CD4-positive, CD25-positive, alpha-beta regulatory T cell (primary cell): ENCODE results near the gene RRP15. TPM values are rescaled to one million over a fixed set of nuclear protein-coding genes. Genes with fewer than 3 reads are reported as not detected.

ENCODE experiments used
- ATAC-seq, 2 donors: fragments of 150-1000 bp; cut with Tn5 transposase; one replicate each; pipeline ENCODE4 v1.10.0; 2021; ENCODE audit warnings: low read depth in 2 of 2, moderate number of reproducible peaks in 2 of 2, moderate library complexity in 1 of 2
- DNase-seq, 3 donors: peaks; one replicate each; pipeline versions ENCODE4 v3.0.0 to v3.0.0-alpha.2; 2012 to 2022; ENCODE audit warnings: mixed read lengths in 1 of 3
- H3K27ac ChIP-seq: one replicate; pipeline ENCODE4 v1.7.0; 2013; ENCODE audit warnings: mild to moderate bottlenecking, low read length; ENCODE audit not compliant: insufficient read depth, poor library complexity, severe bottlenecking
- H3K27me3 ChIP-seq: one replicate; pipeline ENCODE4 v1.7.0; 2013; ENCODE audit warnings: low read length; ENCODE audit not compliant: control insufficient read depth, insufficient read depth
- H3K36me3 ChIP-seq: one replicate; pipeline ENCODE4 v1.7.0; 2013; ENCODE audit warnings: mild to moderate bottlenecking, low read length, moderate library complexity; ENCODE audit not compliant: control insufficient read depth, insufficient read depth
- H3K4me1 ChIP-seq: 2 replicates; pipeline ENCODE4 v1.7.0; 2013; ENCODE audit warnings: mild to moderate bottlenecking, low read length; ENCODE audit not compliant: insufficient read depth, control insufficient read depth, poor library complexity, severe bottlenecking
- H3K4me3 ChIP-seq: one replicate; pipeline ENCODE4 v1.7.0; 2013; ENCODE audit warnings: low read depth, mild to moderate bottlenecking, low read length, moderate library complexity
- H3K9me3 ChIP-seq, 2 experiments: 1 replicate in 1 of 2; 2 replicates in 1 of 2; pipeline ENCODE4 v1.7.0; 2013; ENCODE audit warnings: low read length in 2 of 2, mild to moderate bottlenecking in 1 of 2, moderate library complexity in 1 of 2; ENCODE audit not compliant: control insufficient read depth in 2 of 2
- H3K27ac Mint-ChIP-seq, 3 donors: one replicate each; pipeline ENCODE4 v1.8.0; 2020 to 2022; ENCODE audit warnings: mild to moderate bottlenecking in 3 of 3, mixed read lengths in 3 of 3, moderate library complexity in 2 of 3
- H3K27me3 Mint-ChIP-seq: one replicate; pipeline ENCODE4 v1.8.0; 2022; ENCODE audit warnings: mild to moderate bottlenecking, mixed read lengths
- H3K36me3 Mint-ChIP-seq: one replicate; pipeline ENCODE4 v1.8.0; 2020; ENCODE audit warnings: mixed read lengths
- H3K4me1 Mint-ChIP-seq, 4 donors: one replicate each; pipeline ENCODE4 v1.8.0; 2020 to 2022; ENCODE audit warnings: mixed read lengths in 4 of 4, mild to moderate bottlenecking in 1 of 4
- H3K4me3 Mint-ChIP-seq, 4 donors: one replicate each; pipeline ENCODE4 v1.8.0; 2020 to 2022; ENCODE audit warnings: mild to moderate bottlenecking in 4 of 4, mixed read lengths in 4 of 4, moderate library complexity in 3 of 4
- H3K9me3 Mint-ChIP-seq, 7 donors: one replicate each; pipeline ENCODE4 v1.8.0; 2020 to 2022; ENCODE audit warnings: mixed read lengths in 7 of 7, mild to moderate bottlenecking in 3 of 7, moderate library complexity in 2 of 7
- polyA plus RNA-seq, 4 donors: library from polyadenylated mRNA; unstranded; fragments of 300-500 nt; fragmentation: Illumina TruSeq; gene quantifications; one replicate each; pipeline ENCODE4 v1.2.3, GENCODE V29; 2021
- total RNA-seq: library from RNA; stranded (reverse); gene quantifications from one replicate; pipeline ENCODE4 v1.2.3, GENCODE V29; 2022

The RRP15 gene
- total and polyA plus RNA-seq, 5 donors from 2014 or later, result 9.2 to 22.8 (median 13.1) TPM

GRCh38 chr1:218324226-218324580 is 39.1 kb downstream of the RRP15 start:
- no peaks in the 10 kb centered on the region for H3K27me3 ChIP-seq
- H3K36me3 ChIP-seq, result peaks cover 10% of the 10 kb centered on the region
- Mint-ChIP-seq H3K4me3 (no peak overlapping the region), H3K27me3 (no peaks in the 10 kb centered on the region), H3K4me1 (peaks cover 0 to 3% (median 0%) of the 10 kb centered on the region in 4 donors), H3K27ac (no peak overlapping the region), H3K9me3 (peaks cover 0 to 4% (median 0%) of the 10 kb centered on the region in 7 donors), H3K36me3 (peaks cover 28% of the 10 kb centered on the region)
- H3K9me3 ChIP-seq, result no peaks in the 10 kb centered on the region
- H3K27ac ChIP-seq, result no peak overlapping the region
- H3K4me1 ChIP-seq, result no peaks in the 10 kb centered on the region
- no peak overlapping the region for H3K4me3 ChIP-seq
- no peak for ATAC-seq
- DNase-seq, result no peak

- H3K9me3 Mint-ChIP-seq, result no peaks in the 10 kb centered on the region
- no peaks in the 10 kb centered on the region for H3K4me1 ChIP-seq
- peaks cover 0 to 3% (median 0%) of the 10 kb centered on the region in 4 donors for H3K4me1 Mint-ChIP-seq
- no peaks in the 10 kb centered on the region for H3K27me3 ChIP-seq
- no peak overlapping the region for H3K27ac ChIP-seq
- peaks cover 7% of the 10 kb centered on the region for H3K36me3 ChIP-seq
- H3K27me3 Mint-ChIP-seq, result no peaks in the 10 kb centered on the region
- H3K36me3 Mint-ChIP-seq, result peaks cover 26% of the 10 kb centered on the region
- H3K4me3 Mint-ChIP-seq, result no peak overlapping the region
- H3K4me3 ChIP-seq, result no peak overlapping the region
- no peaks in the 10 kb centered on the region for H3K9me3 ChIP-seq
- DNase-seq, result no peak
- ATAC-seq, result no peak
- peak overlapping the region in 1 of 3 donors; percentile 70 for H3K27ac Mint-ChIP-seq
These were observed 43.7 kb downstream of the RRP15 start for GRCh38 chr1:218328769-218329168.

GRCh38 chr1:218330043-218330623 is 45.0 kb downstream of the RRP15 start:
- no peak overlapping the region for H3K4me3 Mint-ChIP-seq
- Histone ChIP-seq H3K9me3 (no peaks in the 10 kb centered on the region), H3K4me1 (no peaks in the 10 kb centered on the region), H3K27me3 (no peaks in the 10 kb centered on the region), H3K4me3 (no peak overlapping the region), H3K27ac (no peak overlapping the region), H3K36me3 (peaks cover 6% of the 10 kb centered on the region)
- H3K4me1 Mint-ChIP-seq, result no peaks in the 10 kb centered on the region
- peak; percentile 45 to 56 for ATAC-seq
- no peaks in the 10 kb centered on the region for H3K27me3 Mint-ChIP-seq
- peak in 2 of 3 donors; percentile 40 to 56 for DNase-seq
- H3K27ac Mint-ChIP-seq, result no peak overlapping the region
- peaks cover 22% of the 10 kb centered on the region for H3K36me3 Mint-ChIP-seq
- no peaks in the 10 kb centered on the region for H3K9me3 Mint-ChIP-seq

GRCh38 chr1:218332416-218332815 is 47.3 kb downstream of the RRP15 start:
- no peaks in the 10 kb centered on the region for H3K4me1 ChIP-seq
- ATAC-seq, result no peak
- H3K27me3 ChIP-seq, result no peaks in the 10 kb centered on the region
- Mint-ChIP-seq H3K9me3 (no peaks in the 10 kb centered on the region), H3K4me3 (no peak overlapping the region), H3K27ac (no peak overlapping the region), H3K4me1 (no peaks in the 10 kb centered on the region), H3K27me3 (no peaks in the 10 kb centered on the region), H3K36me3 (peaks cover 21% of the 10 kb centered on the region)
- no peaks in the 10 kb centered on the region for H3K9me3 ChIP-seq
- no peak overlapping the region for H3K27ac ChIP-seq
- DNase-seq, result no peak
- peaks cover 6% of the 10 kb centered on the region for H3K36me3 ChIP-seq
- no peak overlapping the region for H3K4me3 ChIP-seq

GRCh38 chr1:218336328-218336727 is 51.2 kb downstream of the RRP15 start:
- H3K9me3 ChIP-seq, result no peaks in the 10 kb centered on the region
- Mint-ChIP-seq H3K4me1 (peaks cover 0 to 6% (median 0%) of the 10 kb centered on the region in 4 donors), H3K27me3 (no peaks in the 10 kb centered on the region), H3K36me3 (peaks cover 26% of the 10 kb centered on the region), H3K4me3 (no peak overlapping the region), H3K9me3 (no peaks in the 10 kb centered on the region), H3K27ac (no peak overlapping the region)
- peaks cover 3% of the 10 kb centered on the region for H3K36me3 ChIP-seq
- H3K4me1 ChIP-seq, result no peaks in the 10 kb centered on the region
- DNase-seq (no peak), ATAC-seq (no peak)
- no peak overlapping the region for H3K27ac ChIP-seq
- no peaks in the 10 kb centered on the region for H3K27me3 ChIP-seq
- H3K4me3 ChIP-seq, result no peak overlapping the region

GRCh38 chr1:218339267-218339831 is 54.3 kb downstream of the RRP15 start:
- ATAC-seq (no peak), DNase-seq (peak in 1 of 3 donors; percentile 44)
- no peak overlapping the region for H3K4me3 Mint-ChIP-seq
- H3K9me3 Mint-ChIP-seq, result no peaks in the 10 kb centered on the region
- peaks cover 15% of the 10 kb centered on the region for H3K27me3 Mint-ChIP-seq
- Histone ChIP-seq H3K4me3 (no peak overlapping the region), H3K27ac (no peak overlapping the region), H3K9me3 (no peaks in the 10 kb centered on the region), H3K4me1 (no peaks in the 10 kb centered on the region), H3K27me3 (peaks cover 2% of the 10 kb centered on the region), H3K36me3 (no peaks in the 10 kb centered on the region)
- peaks cover 0 to 6% (median 0%) of the 10 kb centered on the region in 4 donors for H3K4me1 Mint-ChIP-seq
- peaks cover 25% of the 10 kb centered on the region for H3K36me3 Mint-ChIP-seq
- H3K27ac Mint-ChIP-seq, result no peak overlapping the region

- Mint-ChIP-seq H3K4me1 (peaks cover 0 to 6% (median 4%) of the 10 kb centered on the region in 4 donors), H3K27ac (no peak overlapping the region), H3K36me3 (peaks cover 15% of the 10 kb centered on the region), H3K4me3 (no peak overlapping the region), H3K27me3 (peaks cover 18% of the 10 kb centered on the region), H3K9me3 (peaks cover 0 to 2% (median 0%) of the 10 kb centered on the region in 7 donors)
- Histone ChIP-seq H3K27ac (no peak overlapping the region), H3K9me3 (no peaks in the 10 kb centered on the region), H3K36me3 (no peaks in the 10 kb centered on the region), H3K4me3 (no peak overlapping the region), H3K4me1 (peaks cover 14% of the 10 kb centered on the region), H3K27me3 (peaks cover 7% of the 10 kb centered on the region)
- DNase-seq (no peak), ATAC-seq (no peak)
These were observed 56.2 kb downstream of the RRP15 start for GRCh38 chr1:218341325-218341724.

GRCh38 chr1:218342091-218342490 is 57.0 kb downstream of the RRP15 start:
- H3K27ac ChIP-seq, result no peak overlapping the region
- Mint-ChIP-seq H3K9me3 (peaks cover 0 to 5% (median 0%) of the 10 kb centered on the region in 7 donors), H3K27ac (no peak overlapping the region), H3K36me3 (peaks cover 14% of the 10 kb centered on the region), H3K27me3 (peaks cover 26% of the 10 kb centered on the region), H3K4me3 (no peak overlapping the region), H3K4me1 (peaks cover 2 to 12% (median 8%) of the 10 kb centered on the region in 4 donors)
- H3K36me3 ChIP-seq, result no peaks in the 10 kb centered on the region
- ATAC-seq (no peak), DNase-seq (no peak)
- H3K27me3 ChIP-seq, result peaks cover 10% of the 10 kb centered on the region
- peaks cover 21% of the 10 kb centered on the region for H3K4me1 ChIP-seq
- no peak overlapping the region for H3K4me3 ChIP-seq
- H3K9me3 ChIP-seq, result no peaks in the 10 kb centered on the region
